Activated T-helper 1 cell treated with anti-CD3 and anti-CD28 coated beads, Interleukin-2, amount 50 U/mL, for 16 hours (primary cell): ENCODE results near the gene NATD1.
A peak's percentile ranks its signal among the peaks of the same experiment; 100 is the strongest.

Experiments
- DNase-seq, 2 donors: peaks; one replicate each; pipeline ENCODE4 v3.0.0-alpha.2; 2020; ENCODE audit warnings: low read depth in 1 of 2, low spot score in 1 of 2

NATD1 gene

GRCh38 chr17:21289902-21290571 is 36.8 kb upstream of the NATD1 start:
- no peak for DNase-seq

- DNase-seq, result no peak
Measured at GRCh38 chr17:21289175-21289901, 36.1 kb upstream of the NATD1 start.

GRCh38 chr17:21288571-21289017 is 35.4 kb upstream of the NATD1 start:
- no peak for DNase-seq

- DNase-seq, result peak; percentile 90 to 92
Measured at GRCh38 chr17:21287703-21288449, 34.7 kb upstream of the NATD1 start.

- DNase-seq, result no peak
Measured at GRCh38 chr17:21286909-21287702, 33.9 kb upstream of the NATD1 start.

GRCh38 chr17:21286066-21286770 is 33.0 kb upstream of the NATD1 start:
- DNase-seq, result no peak

- no peak for DNase-seq
Measured at GRCh38 chr17:21285164-21286065, 32.2 kb upstream of the NATD1 start.

- DNase-seq, result peak; percentile 89 to 96
Measured at GRCh38 chr17:21284319-21285163, 31.3 kb upstream of the NATD1 start, which contains the start of gene MAP2K3. Gene MAP2K3 (plus strand): TSS chr17:21284711. CDS start chr17:21284921, 210 bp downstream.

GRCh38 chr17:21283482-21284318 is 30.5 kb upstream of the NATD1 start:
- DNase-seq, result no peak

GRCh38 chr17:21282850-21283249 is 29.6 kb upstream of the NATD1 start:
- no peak for DNase-seq

- DNase-seq, result no peak
Measured at GRCh38 chr17:21282231-21282630, 29.0 kb upstream of the NATD1 start.

- peak; percentile 81 to 89 for DNase-seq
Measured at GRCh38 chr17:21280081-21280518, 26.9 kb upstream of the NATD1 start.

- no peak for DNase-seq
Measured at GRCh38 chr17:21279582-21279981, 26.4 kb upstream of the NATD1 start.

- no peak for DNase-seq
Measured at GRCh38 chr17:21279198-21279535, 26.0 kb upstream of the NATD1 start.

GRCh38 chr17:21278450-21279197 is 25.4 kb upstream of the NATD1 start:
- no peak for DNase-seq

- DNase-seq, result no peak
Measured at GRCh38 chr17:21277332-21277731, 24.1 kb upstream of the NATD1 start.

- no peak for DNase-seq
Measured at GRCh38 chr17:21276264-21276588, 23.0 kb upstream of the NATD1 start.
